AG09309 (cell line): Measurements from ENCODE around the gene ADAMTS15.

Experiments
- DNase-seq: peaks from one replicate; pipeline ENCODE4 v3.0.0-alpha.2; 2010; ENCODE audit warnings: low read depth
- H3K4me3 ChIP-seq: 2 replicates; pipeline ENCODE4 v1.5.1; 2011; ENCODE audit warnings: mild to moderate bottlenecking, low read depth, low read length, moderate library complexity; ENCODE audit not compliant: control insufficient read depth
- CTCF ChIP-seq: IDR thresholded peaks from 2 replicates; pipeline ENCODE4 v1.5.1; 2011; ENCODE audit warnings: mild to moderate bottlenecking, low read depth, low read length, inconsistent platforms; ENCODE audit not compliant: insufficient read depth, control insufficient read depth; ENCODE audit errors: missing control alignments

The ADAMTS15 gene

GRCh38 chr11:130403967-130404366, 44.5 kb upstream of the ADAMTS15 start:
- TF ChIP-seq CTCF, result no peak
- H3K4me3 ChIP-seq, result no peak overlapping the region
- DNase-seq, result no peak

GRCh38 chr11:130404727-130405126, 43.7 kb upstream of the ADAMTS15 start:
- no peak for TF ChIP-seq CTCF
- no peak for DNase-seq
- no peak overlapping the region for H3K4me3 ChIP-seq

GRCh38 chr11:130405428-130405827, 43.0 kb upstream of the ADAMTS15 start:
- no peak for TF ChIP-seq CTCF
- no peak overlapping the region for H3K4me3 ChIP-seq
- no peak for DNase-seq

GRCh38 chr11:130407978-130408377, 40.5 kb upstream of the ADAMTS15 start:
- TF ChIP-seq CTCF, result no peak
- peak; percentile 60 for DNase-seq
- no peak overlapping the region for H3K4me3 ChIP-seq

- no peak for TF ChIP-seq CTCF
- DNase-seq, result no peak
- no peak overlapping the region for H3K4me3 ChIP-seq
Measured at GRCh38 chr11:130408401-130408890, 40.0 kb upstream of the ADAMTS15 start.

- no peak for TF ChIP-seq CTCF
Measured at GRCh38 chr11:130408901-130409300, 39.5 kb upstream of the ADAMTS15 start.

More at GRCh38 chr11:130408901-130409300, 39.5 kb upstream of the ADAMTS15 start:
- DNase-seq, result no peak
- H3K4me3 ChIP-seq, result no peak overlapping the region
